K562 (cell line): ENCODE measurements around the gene C10orf143. TPM values are rescaled to one million over a fixed set of nuclear protein-coding genes. Genes with fewer than 3 reads are reported as not detected.

Source experiments
- ATAC-seq: fragments of 200-7000 bp; cut with Tn5 transposase; 3 replicates; pipeline ENCODE4 v1.9.1; 2020; ENCODE audit warnings: moderate library complexity
- BruUV-seq: library from RNA; stranded (reverse); fragments of 400-500 nt; replicated peaks from 2 replicates; lab custom pipeline; 2021; lab: Mats Ljungman, UMichigan
- CTCF ChIA-PET: fragments of 300-600 bp; formaldehyde crosslinking; extraction: SDS; loops from one replicate; lab custom pipeline; 2021; ENCODE audit warnings: low intra/inter-chr PET ratio; lab: Yijun Ruan, JAX
- POLR2A ChIA-PET: fragments of 300-600, 350-650 bp; sonication (Branson Sonifier 250); formaldehyde crosslinking; extraction: SDS; loops from one replicate; lab custom pipeline; 2021; ENCODE audit warnings: antibody characterized with exemption, inconsistent platforms; lab: Yijun Ruan, JAX
- DNase-seq, 4 experiments: peaks; one replicate each; pipeline versions ENCODE4 v3.0.0 to v3.0.0-alpha.2; 2011 to 2018; ENCODE audit warnings: low spot score in 3 of 4, mixed read lengths in 3 of 4; ENCODE audit errors: extremely low read depth in 1 of 4
- FAIRE-seq: peaks from 2 replicates; lab custom pipeline; 2011; peaks lifted over from hg19 to GRCh38; lab: Jason Lieb, UNC
- H2AFZ ChIP-seq: 2 replicates; pipeline ENCODE4 v1.6.0; 2011; ENCODE audit warnings: low read depth, low read length, control low read depth, inconsistent platforms
- H3K27ac ChIP-seq: fragments of 200-600 bp; 3 replicates; pipeline ENCODE4 v1.8.0; 2011; ENCODE audit warnings: low read depth, mild to moderate bottlenecking, control low read depth, inconsistent platforms, low read length, moderate library complexity, mixed read lengths; ENCODE audit errors: extremely low read depth
- H3K27me3 ChIP-seq, 2 experiments: fragments of 300-600 bp in 1 of 2; 2 replicates in 1 of 2; 3 replicates in 1 of 2; pipeline versions ENCODE4 v1.6.0 to v1.8.0; 2011; ENCODE audit warnings: inconsistent platforms in 2 of 2, low read length in 2 of 2, mild to moderate bottlenecking in 1 of 2, mixed read lengths in 1 of 2, moderate library complexity in 1 of 2; ENCODE audit not compliant: control insufficient read depth in 2 of 2, insufficient read depth in 2 of 2
- H3K36me3 ChIP-seq: fragments of 300-600 bp; 3 replicates; pipeline ENCODE4 v1.8.0; 2011; ENCODE audit warnings: mild to moderate bottlenecking, low read length, inconsistent platforms; ENCODE audit not compliant: control insufficient read depth, insufficient read depth
- H3K4me1 ChIP-seq, 2 experiments: fragments of 200-600 bp in 1 of 2; replicated peaks in 1 of 2; 2 replicates in 1 of 2; 3 replicates in 1 of 2; pipeline versions ENCODE4 v1.5.1 to v1.8.0; 2011; ENCODE audit warnings: inconsistent platforms in 2 of 2, low read length in 2 of 2, mild to moderate bottlenecking in 1 of 2, mixed read lengths in 1 of 2, moderate library complexity in 1 of 2; ENCODE audit not compliant: control insufficient read depth in 2 of 2, insufficient read depth in 2 of 2
- H3K4me2 ChIP-seq: 2 replicates; pipeline ENCODE4 v1.6.1; 2011; ENCODE audit warnings: low read length, control low read depth, inconsistent platforms, mixed read lengths; ENCODE audit not compliant: insufficient read depth
- H3K4me3 ChIP-seq: fragments of 200-600 bp; sonication (generic), shearing (Covaris generic); 2 replicates; pipeline ENCODE4 v1.5.1; 2016; ENCODE audit warnings: control low read depth, inconsistent platforms
- H3K79me2 ChIP-seq: fragments of 200-600 bp; 3 replicates; pipeline ENCODE4 v1.8.0; 2011; ENCODE audit warnings: low read length, inconsistent platforms; ENCODE audit not compliant: control insufficient read depth, insufficient read depth
- H3K9ac ChIP-seq, 2 experiments: 2 replicates each; pipeline versions ENCODE4 v1.6.0 to v1.6.1; 2011; ENCODE audit warnings: low read depth in 2 of 2, low read length in 2 of 2, control low read depth in 1 of 2, inconsistent platforms in 1 of 2, mild to moderate bottlenecking in 1 of 2, mixed read lengths in 1 of 2; ENCODE audit not compliant: insufficient read depth in 1 of 2
- H3K9me1 ChIP-seq: one replicate; pipeline ENCODE4 v1.6.0; 2011; ENCODE audit warnings: inconsistent platforms, mild to moderate bottlenecking, low read length, moderate library complexity; ENCODE audit not compliant: control insufficient read depth, insufficient read depth
- H3K9me3 ChIP-seq: replicated peaks from 2 replicates; pipeline ENCODE4 v1.5.1; 2011; ENCODE audit warnings: low read depth, low read length, inconsistent platforms; ENCODE audit not compliant: control insufficient read depth, insufficient read depth
- H4K20me1 ChIP-seq: replicated peaks from 2 replicates; pipeline ENCODE4 v1.6.1; 2011; ENCODE audit warnings: low read length, inconsistent platforms, mixed read lengths; ENCODE audit not compliant: control insufficient read depth, insufficient read depth
- ELF1 ChIP-seq: fragments of 200-800 bp; sonication (Bioruptor generic); IDR thresholded peaks from 2 replicates; pipeline ENCODE4 v1.6.1; 2016; ENCODE audit warnings: missing genetic modification characterization, missing compliant biosample characterization
- KLF1 ChIP-seq: fragments of 450-650 bp; IDR thresholded peaks from 2 replicates; pipeline ENCODE4 v1.6.1; 2016; ENCODE audit warnings: missing genetic modification characterization, missing compliant biosample characterization
- NCOA6 ChIP-seq: fragments of 450-650 bp; IDR thresholded peaks from 2 replicates; pipeline ENCODE4 v1.6.1; 2017; ENCODE audit warnings: mild to moderate bottlenecking
- POLR2G ChIP-seq: fragments of 200-400 bp; formaldehyde crosslinking; IDR thresholded peaks from 2 replicates; pipeline ENCODE4 v1.6.1; 2017; ENCODE audit warnings: low read depth, mild to moderate bottlenecking, antibody characterized with exemption, low read length, moderate library complexity
- SMAD3 ChIP-seq: fragments of 450-650 bp; formaldehyde crosslinking; conservative IDR thresholded peaks from 2 replicates; pipeline ENCODE4 v1.4.0; 2020; ENCODE audit warnings: mild to moderate bottlenecking
- ZFP36 ChIP-seq: fragments of 150-350 bp; IDR thresholded peaks from 2 replicates; pipeline ENCODE4 v1.6.1; 2018; ENCODE audit warnings: low read length, low read depth; ENCODE audit not compliant: partially characterized antibody
- ZNF561 ChIP-seq: fragments of 450-650 bp; formaldehyde crosslinking; conservative IDR thresholded peaks from 2 replicates; pipeline ENCODE4 v1.4.0; 2020; ENCODE audit warnings: mild to moderate bottlenecking, moderate library complexity
- ZSCAN29 ChIP-seq: fragments of 450-650 bp; IDR thresholded peaks from 2 replicates; pipeline ENCODE4 v1.6.1; 2017
- WGBS: fragments of 100-300 bp; shearing (Covaris generic); methylation state at CpG from one replicate; pipeline ENCODE4 v1.1.6; 2016; ENCODE audit warnings: low coverage, mixed read lengths; ENCODE audit not compliant: insufficient coverage; ENCODE audit errors: missing lambda C conversion rate; 5-methylcytosine and 5-hydroxymethylcytosine counted together
- in situ Hi-C: fragments of 300-500 bp; cut with MboI; formaldehyde crosslinking; loops from 4 replicates; pipeline ENCODE4 v1.15.0; 2018; ENCODE audit warnings: inconsistent platforms, mixed read lengths
- intact Hi-C: fragments of 100-400 bp; cut with micrococcal nuclease; formaldehyde crosslinking; loops from 2 replicates; pipeline ENCODE4 v1.14.2; 2022
- polyA plus RNA-seq, 8 experiments: library from polyadenylated mRNA; depleted of rRNA in 4 of 8; stranded (reverse) in 5 of 8; unstranded in 3 of 8; fragments of >200 nt; fragmentation: Nextera tagmentation in 2 of 8; fragmentation: Illumina TruSeq in 1 of 8; extraction: Ambion mirVana in 2 of 8; extraction: Trizol in 1 of 8; gene quantifications; 2 replicates each; pipeline versions ENCODE4 v1.2.1 to v1.2.3, GENCODE V29; 2011 to 2014; ENCODE audit warnings: inconsistent platforms in 1 of 8, missing spikeins in 1 of 8
- total RNA-seq, 7 experiments: library from RNA; depleted of rRNA in 6 of 7; stranded (reverse); fragments of >200 nt in 6 of 7; fragmentation: Illumina TruSeq in 2 of 7; extraction: Trizol in 2 of 7; gene quantifications; 2 replicates each; pipeline versions ENCODE4 v1.2.1 to v1.2.3, GENCODE V29; 2011 to 2021; ENCODE audit warnings: low replicate concordance in 1 of 7
- TF ChIP-seq, protein P1 (sequence below): fragments of 450-650 bp; IDR thresholded peaks from 2 replicates; pipeline ENCODE4 v1.6.1; 2016; ENCODE audit warnings: missing biosample characterization, missing genetic modification characterization
- TF ChIP-seq, protein P2 (sequence below): fragments of 250-450 bp; sonication (Bioruptor Pico); IDR thresholded peaks from 2 replicates; pipeline ENCODE4 v1.6.1; 2021; ENCODE audit warnings: mild to moderate bottlenecking
- TF ChIP-seq, protein P3 (sequence below): fragments of 450-650 bp; IDR thresholded peaks from 2 replicates; pipeline ENCODE4 v1.7.0; 2016; ENCODE audit warnings: borderline replicate concordance
- TF ChIP-seq, protein P4 (sequence below): fragments of 450-650 bp; formaldehyde crosslinking; conservative IDR thresholded peaks from 2 replicates; pipeline ENCODE4 v1.4.0; 2022; ENCODE audit warnings: mild to moderate bottlenecking, missing genetic modification characterization
- TF ChIP-seq, protein P5 (sequence below), 2 experiments: IDR thresholded peaks; 2 replicates each; pipeline ENCODE4 v1.6.1; 2011; ENCODE audit warnings: borderline replicate concordance in 1 of 2, control low read depth in 1 of 2, low read depth in 1 of 2, low read length in 1 of 2, mild to moderate bottlenecking in 1 of 2, mixed read lengths in 1 of 2, moderate library complexity in 1 of 2; ENCODE audit not compliant: insufficient read depth in 1 of 2, insufficient read length in 1 of 2, poor library complexity in 1 of 2, severe bottlenecking in 1 of 2; ENCODE audit errors: extremely low read depth in 1 of 2

The C10orf143 gene
- total and polyA plus RNA-seq, 9 of the 15 experiments (the other 6 are each of a cell fraction or from before 2014, with no cell fraction given) = 0.07 to 0.42 (median 0.25) TPM; not detected in 2

DNA sequence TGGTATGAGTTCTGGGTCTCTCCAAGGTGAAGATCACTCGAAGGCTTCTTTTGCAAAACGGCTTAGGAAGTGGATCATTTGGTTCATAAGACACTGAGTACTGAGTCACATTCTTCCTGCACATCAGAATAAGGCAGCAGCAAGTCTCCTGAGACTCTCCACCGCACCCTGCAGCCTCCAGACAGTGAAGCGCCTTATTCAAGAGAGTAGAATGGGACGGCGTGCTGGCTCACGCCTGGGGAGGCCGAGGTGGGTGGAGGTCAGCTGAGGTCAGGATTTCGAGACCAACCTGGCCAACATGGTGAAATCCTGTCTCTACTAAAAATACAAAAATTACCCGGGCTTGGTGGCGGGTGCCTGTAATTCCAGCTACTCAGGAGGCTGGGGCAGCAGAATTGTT is 70.3 kb downstream of the C10orf143 start:
- FAIRE-seq (no peak), ATAC-seq (no peak), DNase-seq (no peak)
- no peak overlapping the region for H3K27ac ChIP-seq
- CTCF ChIA-PET = no interaction called here
- 0% methylated on average over 10 of the region's 11 CpGs for WGBS
- no TSS peak for BruUV-seq
- H3K9me1 ChIP-seq = no peaks in the 10 kb centered on the region
- H3K9ac ChIP-seq = no peak overlapping the region
- peaks cover 0 to 6% of the 10 kb centered on the region in 2 experiments; a peak in 1 of 5 replicates for H3K4me1 ChIP-seq
- no peaks in the 10 kb centered on the region for H3K9me3 ChIP-seq
- in situ Hi-C loops = no loop called here
- POLR2A ChIA-PET = interaction anchor here (0.7 kb wide), 1 partner anchor 28 kb away, joined by 3 read pairs; no protein-coding TSS in a partner anchor
- H3K4me2 ChIP-seq = no peak overlapping the region
- no peaks in the 10 kb centered on the region for H3K79me2 ChIP-seq
- H2AFZ ChIP-seq = no peak overlapping the region
- intact Hi-C loops = no loop called here
- TF ChIP-seq, protein P1, sequence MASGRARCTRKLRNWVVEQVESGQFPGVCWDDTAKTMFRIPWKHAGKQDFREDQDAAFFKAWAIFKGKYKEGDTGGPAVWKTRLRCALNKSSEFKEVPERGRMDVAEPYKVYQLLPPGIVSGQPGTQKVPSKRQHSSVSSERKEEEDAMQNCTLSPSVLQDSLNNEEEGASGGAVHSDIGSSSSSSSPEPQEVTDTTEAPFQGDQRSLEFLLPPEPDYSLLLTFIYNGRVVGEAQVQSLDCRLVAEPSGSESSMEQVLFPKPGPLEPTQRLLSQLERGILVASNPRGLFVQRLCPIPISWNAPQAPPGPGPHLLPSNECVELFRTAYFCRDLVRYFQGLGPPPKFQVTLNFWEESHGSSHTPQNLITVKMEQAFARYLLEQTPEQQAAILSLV (tag) = no peak
- TF ChIP-seq, protein P2, sequence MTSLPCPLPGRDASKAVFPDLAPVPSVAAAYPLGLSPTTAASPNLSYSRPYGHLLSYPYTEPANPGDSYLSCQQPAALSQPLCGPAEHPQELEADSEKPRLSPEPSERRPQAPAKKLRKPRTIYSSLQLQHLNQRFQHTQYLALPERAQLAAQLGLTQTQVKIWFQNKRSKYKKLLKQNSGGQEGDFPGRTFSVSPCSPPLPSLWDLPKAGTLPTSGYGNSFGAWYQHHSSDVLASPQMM (CRISPR knock-in tag) = no peak
- TF ChIP-seq SMAD3 (CRISPR knock-in tag) = no peak
- no peak for TF ChIP-seq KLF1
- TF ChIP-seq, protein P3, sequence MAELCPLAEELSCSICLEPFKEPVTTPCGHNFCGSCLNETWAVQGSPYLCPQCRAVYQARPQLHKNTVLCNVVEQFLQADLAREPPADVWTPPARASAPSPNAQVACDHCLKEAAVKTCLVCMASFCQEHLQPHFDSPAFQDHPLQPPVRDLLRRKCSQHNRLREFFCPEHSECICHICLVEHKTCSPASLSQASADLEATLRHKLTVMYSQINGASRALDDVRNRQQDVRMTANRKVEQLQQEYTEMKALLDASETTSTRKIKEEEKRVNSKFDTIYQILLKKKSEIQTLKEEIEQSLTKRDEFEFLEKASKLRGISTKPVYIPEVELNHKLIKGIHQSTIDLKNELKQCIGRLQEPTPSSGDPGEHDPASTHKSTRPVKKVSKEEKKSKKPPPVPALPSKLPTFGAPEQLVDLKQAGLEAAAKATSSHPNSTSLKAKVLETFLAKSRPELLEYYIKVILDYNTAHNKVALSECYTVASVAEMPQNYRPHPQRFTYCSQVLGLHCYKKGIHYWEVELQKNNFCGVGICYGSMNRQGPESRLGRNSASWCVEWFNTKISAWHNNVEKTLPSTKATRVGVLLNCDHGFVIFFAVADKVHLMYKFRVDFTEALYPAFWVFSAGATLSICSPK = no peak
- no peak for TF ChIP-seq ZSCAN29
- no peak for TF ChIP-seq POLR2G
- TF ChIP-seq, protein P4, sequence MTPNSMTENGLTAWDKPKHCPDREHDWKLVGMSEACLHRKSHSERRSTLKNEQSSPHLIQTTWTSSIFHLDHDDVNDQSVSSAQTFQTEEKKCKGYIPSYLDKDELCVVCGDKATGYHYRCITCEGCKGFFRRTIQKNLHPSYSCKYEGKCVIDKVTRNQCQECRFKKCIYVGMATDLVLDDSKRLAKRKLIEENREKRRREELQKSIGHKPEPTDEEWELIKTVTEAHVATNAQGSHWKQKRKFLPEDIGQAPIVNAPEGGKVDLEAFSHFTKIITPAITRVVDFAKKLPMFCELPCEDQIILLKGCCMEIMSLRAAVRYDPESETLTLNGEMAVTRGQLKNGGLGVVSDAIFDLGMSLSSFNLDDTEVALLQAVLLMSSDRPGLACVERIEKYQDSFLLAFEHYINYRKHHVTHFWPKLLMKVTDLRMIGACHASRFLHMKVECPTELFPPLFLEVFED = no peak
- TF ChIP-seq ELF1 (tag) = no peak
- TF ChIP-seq ZNF561 = no peak
- no peak for TF ChIP-seq ZFP36
- TF ChIP-seq NCOA6 = no peak
- TF ChIP-seq, protein P5, sequence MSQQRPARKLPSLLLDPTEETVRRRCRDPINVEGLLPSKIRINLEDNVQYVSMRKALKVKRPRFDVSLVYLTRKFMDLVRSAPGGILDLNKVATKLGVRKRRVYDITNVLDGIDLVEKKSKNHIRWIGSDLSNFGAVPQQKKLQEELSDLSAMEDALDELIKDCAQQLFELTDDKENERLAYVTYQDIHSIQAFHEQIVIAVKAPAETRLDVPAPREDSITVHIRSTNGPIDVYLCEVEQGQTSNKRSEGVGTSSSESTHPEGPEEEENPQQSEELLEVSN (IDR thresholded peaks at IDR 0.05; ENCODE audit: borderline replicate concordance in 1 of 2, extremely low read depth in 1 of 2, insufficient read depth in 1 of 2, insufficient read length in 1 of 2, low read depth in 1 of 2, low read length in 1 of 2, poor library complexity in 1 of 2, severe bottlenecking in 1 of 2) = no peak
- H3K27me3 ChIP-seq = peaks cover 3 to 37% of the 10 kb centered on the region in 2 experiments; a peak in 4 of 5 replicates
- no peaks in the 10 kb centered on the region; the same call in 1 of the 2 replicates for H4K20me1 ChIP-seq
- H3K4me3 ChIP-seq = no peak overlapping the region
- no peaks in the 10 kb centered on the region for H3K36me3 ChIP-seq
